ENCODE measurements around the gene SH3RF3. TPM values are rescaled to one million over a fixed set of nuclear protein-coding genes. Genes with fewer than 3 reads are reported as not detected.

SH3RF3 gene
- polyA plus RNA-seq, 1 of the 3 experiments (the other 2 are of a cell fraction), result 1.9 TPM

- Histone ChIP-seq H3K27ac (ENCODE audit: low read depth in 2 of 2, low read length in 1 of 2) (no peak overlapping the region), H3K9me3 (no peaks in the 10 kb centered on the region), H3K27me3 (ENCODE audit: insufficient read depth) (peaks cover 14% of the 10 kb centered on the region; the same call in 1 of the 2 replicates), H3F3A (replicated peaks; ENCODE audit: insufficient read depth) (no peaks in the 10 kb centered on the region), H3K9ac (no peak overlapping the region), H2AFZ (ENCODE audit: low read depth) (no peak overlapping the region), H3K9me2 (no peaks in the 10 kb centered on the region), H3K79me2 (ENCODE audit: insufficient read depth) (no peaks in the 10 kb centered on the region), H3K4me1 (ENCODE audit: control insufficient read depth in 1 of 2, insufficient read depth in 2 of 2, low read depth in 1 of 2, low read length in 1 of 2) (no peaks in the 10 kb centered on the region), H3K4me2 (no peak overlapping the region), H3K36me3 (replicated peaks in 1 of 2; ENCODE audit: control insufficient read depth in 1 of 2, insufficient read depth in 2 of 2, low read length in 1 of 2) (no peaks in the 10 kb centered on the region), H3K4me3 (ENCODE audit: low read depth in 2 of 2, low read length in 1 of 2) (no peak overlapping the region), H4K20me1 (ENCODE audit: insufficient read depth) (no peaks in the 10 kb centered on the region)
- POLR2A ChIA-PET, result no interaction called here
- TF ChIP-seq GATA2 (CRISPR knock-in tag; IDR thresholded peaks at IDR 0.05) (no peak), ZBTB33 (IDR thresholded peaks at IDR 0.05; ENCODE audit: borderline replicate concordance, low read depth) (no peak), EP300 (IDR thresholded peaks at IDR 0.05; ENCODE audit: borderline replicate concordance in 1 of 2, low read depth in 1 of 2, low read length in 1 of 2) (no peak), CHD2 (IDR thresholded peaks at IDR 0.05; ENCODE audit: low read length, partially characterized antibody) (no peak), JUND (IDR thresholded peaks at IDR 0.05) (no peak), NFIC (IDR thresholded peaks at IDR 0.05; ENCODE audit: borderline replicate concordance) (no peak), RFX5 (IDR thresholded peaks at IDR 0.05; ENCODE audit: low read length) (no peak), TAF1 (IDR thresholded peaks at IDR 0.05; ENCODE audit: borderline replicate concordance, low read depth, low read length) (no peak), SIN3A (IDR thresholded peaks at IDR 0.05; ENCODE audit: borderline replicate concordance, low read depth, low read length) (no peak), RCOR1 (IDR thresholded peaks at IDR 0.05; ENCODE audit: low read length) (no peak), MEF2A (IDR thresholded peaks at IDR 0.05; ENCODE audit: borderline replicate concordance, low read depth) (no peak), USF1 (IDR thresholded peaks at IDR 0.05; ENCODE audit: borderline replicate concordance, low read depth) (no peak)
- TF ChIP-seq, protein P1, sequence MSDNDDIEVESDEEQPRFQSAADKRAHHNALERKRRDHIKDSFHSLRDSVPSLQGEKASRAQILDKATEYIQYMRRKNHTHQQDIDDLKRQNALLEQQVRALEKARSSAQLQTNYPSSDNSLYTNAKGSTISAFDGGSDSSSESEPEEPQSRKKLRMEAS (IDR thresholded peaks at IDR 0.05; ENCODE audit: low read depth), result no peak
- WGBS (ENCODE audit: low lambda C conversion rate), result 67% methylated on average over 3 of the region's 3 CpGs
- CTCF ChIA-PET, result interaction anchor here (1.5 kb wide), 1 partner anchor 156 kb away, joined by 4 read pairs; no protein-coding TSS in a partner anchor
- no peak for DNase-seq
Observed at GRCh38 chr2:109084341-109084740, 44.7 kb upstream of the SH3RF3 start.

DNA sequence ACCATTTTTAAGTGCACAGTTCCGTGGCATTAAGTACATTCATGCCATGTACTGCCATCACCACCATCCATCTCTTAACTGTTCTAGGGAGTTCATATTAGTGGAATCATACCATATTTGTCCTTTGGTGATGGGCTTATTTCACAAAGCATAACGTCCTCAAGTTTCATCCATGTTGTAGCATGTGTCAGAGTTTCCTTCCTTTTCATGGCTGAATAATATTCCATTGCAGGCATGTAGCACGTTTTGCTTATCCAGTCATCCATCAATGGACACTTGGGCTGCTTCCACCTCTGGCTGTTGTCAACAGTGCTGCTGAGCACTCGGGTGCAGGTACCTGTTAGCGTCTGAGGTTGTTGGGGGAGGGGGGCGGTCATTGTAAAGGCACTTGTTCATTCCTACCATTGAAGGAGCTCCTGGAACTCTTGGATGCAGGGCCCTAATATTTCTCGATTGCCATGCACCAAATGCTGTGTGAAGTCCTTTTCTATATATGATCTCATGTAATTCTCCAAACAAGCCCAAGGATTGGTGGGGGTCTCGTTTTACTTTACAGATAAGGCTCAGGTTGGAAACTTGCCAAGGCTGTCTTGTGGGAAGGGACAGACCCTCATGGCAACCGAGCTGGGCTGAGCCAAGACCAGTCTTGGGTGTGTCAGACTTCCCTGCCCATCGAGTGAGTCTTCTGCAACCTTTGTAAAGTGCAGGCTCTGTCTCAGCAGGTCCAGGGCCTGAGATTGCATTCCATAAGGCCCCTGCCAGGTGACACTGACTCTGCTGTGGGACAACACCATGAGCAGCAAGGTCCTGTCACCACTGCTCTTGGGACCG, 42.9 kb upstream of the SH3RF3 start:
- TF ChIP-seq RXRA (IDR thresholded peaks at IDR 0.05; ENCODE audit: borderline replicate concordance, low read depth) (no peak), MXI1 (IDR thresholded peaks at IDR 0.05; ENCODE audit: low read depth, low read length) (no peak), JUND (IDR thresholded peaks at IDR 0.05) (no peak), REST (IDR thresholded peaks at IDR 0.05; ENCODE audit: low read depth, low read length) (no peak), GABPA (IDR thresholded peaks at IDR 0.05; ENCODE audit: low read depth) (no peak), POLR2AphosphoS5 (IDR thresholded peaks at IDR 0.05; ENCODE audit: low read depth, low read length) (no peak), MEF2A (IDR thresholded peaks at IDR 0.05; ENCODE audit: borderline replicate concordance, low read depth) (no peak)
- TF ChIP-seq, protein P1 (IDR thresholded peaks at IDR 0.05; ENCODE audit: low read depth), result no peak
- CTCF ChIA-PET, result no interaction called here
- Histone ChIP-seq H3K27me3 (ENCODE audit: insufficient read depth) (peaks cover 2% of the 10 kb centered on the region; the same call in 1 of the 2 replicates), H3K4me2 (no peak overlapping the region), H3K36me3 (replicated peaks in 1 of 2; ENCODE audit: control insufficient read depth in 1 of 2, insufficient read depth in 2 of 2, low read length in 1 of 2) (no peaks in the 10 kb centered on the region), H3K9me3 (no peaks in the 10 kb centered on the region), H3K79me2 (ENCODE audit: insufficient read depth) (no peaks in the 10 kb centered on the region), H3K27ac (ENCODE audit: low read depth in 2 of 2, low read length in 1 of 2) (no peak overlapping the region), H2AFZ (ENCODE audit: low read depth) (no peak overlapping the region), H3K9ac (no peak overlapping the region), H3F3A (replicated peaks; ENCODE audit: insufficient read depth) (no peaks in the 10 kb centered on the region), H4K20me1 (ENCODE audit: insufficient read depth) (no peaks in the 10 kb centered on the region), H3K9me2 (no peaks in the 10 kb centered on the region), H3K4me3 (ENCODE audit: low read depth in 2 of 2, low read length in 1 of 2) (no peak overlapping the region), H3K4me1 (ENCODE audit: control insufficient read depth in 1 of 2, insufficient read depth in 2 of 2, low read depth in 1 of 2, low read length in 1 of 2) (no peaks in the 10 kb centered on the region)
- WGBS (ENCODE audit: low lambda C conversion rate), result 45% methylated on average over 11 of the region's 11 CpGs
- POLR2A ChIA-PET, result no interaction called here
- no peak for DNase-seq

Measured in SK-N-SH (cell line).